MCF 10A (cell line): ENCODE data around the gene POFUT2. TPM values are rescaled to one million over a fixed set of nuclear protein-coding genes. Genes with fewer than 3 reads are reported as not detected.

Experiments used
- BruUV-seq: library from RNA; stranded (reverse); fragments of 400-500 nt; replicated peaks from 2 replicates; lab custom pipeline; 2021; lab: Mats Ljungman, UMichigan
- CTCF ChIA-PET: fragments of 300-600 bp; sonication (Branson Sonifier 250); formaldehyde crosslinking; extraction: SDS; loops from one replicate; lab custom pipeline; 2021; ENCODE audit warnings: antibody characterized with exemption, inconsistent platforms; lab: Yijun Ruan, JAX
- POLR2A ChIA-PET: fragments of 300-600, 350-650 bp; sonication (Branson Sonifier 250); formaldehyde crosslinking; extraction: SDS; loops from one replicate; lab custom pipeline; 2020; ENCODE audit warnings: antibody characterized with exemption, inconsistent platforms; lab: Yijun Ruan, JAX
- DNase-seq: peaks from one replicate; pipeline ENCODE4 v3.0.0-alpha.2; 2018; ENCODE audit not compliant: unreplicated experiment
- H3K27ac Mint-ChIP-seq: one replicate; pipeline ENCODE4 v1.8.0; 2022; ENCODE audit warnings: mild to moderate bottlenecking, low read depth, mixed read lengths; ENCODE audit not compliant: unreplicated experiment
- H3K27me3 Mint-ChIP-seq: one replicate; pipeline ENCODE4 v1.8.0; 2022; ENCODE audit warnings: mixed read lengths; ENCODE audit not compliant: insufficient read depth, unreplicated experiment
- H3K36me3 Mint-ChIP-seq: one replicate; pipeline ENCODE4 v1.8.0; 2022; ENCODE audit warnings: mild to moderate bottlenecking, moderate library complexity, mixed read lengths; ENCODE audit not compliant: insufficient read depth, unreplicated experiment
- H3K4me1 Mint-ChIP-seq: one replicate; pipeline ENCODE4 v1.8.0; 2022; ENCODE audit warnings: mixed read lengths; ENCODE audit not compliant: insufficient read depth, unreplicated experiment
- H3K4me3 Mint-ChIP-seq: one replicate; pipeline ENCODE4 v1.8.0; 2022; ENCODE audit warnings: mild to moderate bottlenecking, moderate library complexity, mixed read lengths; ENCODE audit not compliant: unreplicated experiment
- H3K9me3 Mint-ChIP-seq: one replicate; pipeline ENCODE4 v1.8.0; 2022; ENCODE audit warnings: mixed read lengths; ENCODE audit not compliant: unreplicated experiment
- CTCF ChIP-seq: fragments of 200-600 bp; IDR thresholded peaks from one replicate; pipeline ENCODE4 v1.8.0; 2022; ENCODE audit warnings: antibody characterized with exemption, mild to moderate bottlenecking; ENCODE audit not compliant: unreplicated experiment
- intact Hi-C: fragments of 100-400 bp; cut with micrococcal nuclease; formaldehyde crosslinking; loops from 2 replicates; pipeline ENCODE4 v1.14.1; 2022
- total RNA-seq: library from RNA; stranded (reverse); gene quantifications from 2 replicates; pipeline ENCODE4 v1.2.3, GENCODE V29; 2022

The POFUT2 gene
- total RNA-seq, 1 experiment from 2014 or later = 25.2 TPM

GRCh38 chr21:45228656-45229240, 58.9 kb downstream of the POFUT2 start:
- intact Hi-C loops = no loop called here
- TF ChIP-seq CTCF = no peak
- ChIA-PET CTCF (no interaction called here), POLR2A (interaction anchor here (0.9 to 1.9 kb wide), 3 partner anchors 13 to 99 kb away, joined by 3 to 5 read pairs (median 4); no protein-coding TSS in a partner anchor)
- Mint-ChIP-seq H3K4me1 (peaks cover 11% of the 10 kb centered on the region), H3K4me3 (no peak overlapping the region), H3K27ac (no peak overlapping the region), H3K9me3 (no peaks in the 10 kb centered on the region), H3K27me3 (peaks cover 11% of the 10 kb centered on the region), H3K36me3 (peaks cover 3% of the 10 kb centered on the region)
- no peak for DNase-seq
- BruUV-seq = no TSS peak

- Mint-ChIP-seq H3K27ac (no peak overlapping the region), H3K4me3 (no peak overlapping the region), H3K36me3 (peaks cover 5% of the 10 kb centered on the region), H3K4me1 (peaks cover 11% of the 10 kb centered on the region), H3K9me3 (no peaks in the 10 kb centered on the region), H3K27me3 (peaks cover 11% of the 10 kb centered on the region)
- peak; percentile 81 for DNase-seq
- ChIA-PET CTCF (no interaction called here), POLR2A (interaction anchor here (0.9 to 1.9 kb wide), 3 partner anchors 14 to 99 kb away, joined by 3 to 5 read pairs (median 4); no protein-coding TSS in a partner anchor)
- no peak for TF ChIP-seq CTCF
- BruUV-seq = no TSS peak
- intact Hi-C loops = no loop called here
These were observed 59.5 kb downstream of the POFUT2 start for GRCh38 chr21:45228171-45228641.

GRCh38 chr21:45227735-45228134, 60.0 kb downstream of the POFUT2 start:
- H3K9me3 Mint-ChIP-seq = no peaks in the 10 kb centered on the region
- H3K36me3 Mint-ChIP-seq = peaks cover 5% of the 10 kb centered on the region
- H3K4me3 Mint-ChIP-seq = no peak overlapping the region
- intact Hi-C loops = no loop called here
- CTCF ChIA-PET = interaction anchor here (1.1 kb wide), 1 partner anchor 16 kb away, joined by 3 read pairs; no protein-coding TSS in a partner anchor
- no peak for TF ChIP-seq CTCF
- peaks cover 11% of the 10 kb centered on the region for H3K27me3 Mint-ChIP-seq
- peaks cover 11% of the 10 kb centered on the region for H3K4me1 Mint-ChIP-seq
- no TSS peak for BruUV-seq
- DNase-seq = no peak
- POLR2A ChIA-PET = interaction anchor here (0.9 to 1.9 kb wide), 3 partner anchors 14 to 98 kb away, joined by 3 to 5 read pairs (median 4); no protein-coding TSS in a partner anchor
- H3K27ac Mint-ChIP-seq = no peak overlapping the region

GRCh38 chr21:45226540-45227326, 61.0 kb downstream of the POFUT2 start:
- H3K27ac Mint-ChIP-seq = no peak overlapping the region
- peaks cover 5% of the 10 kb centered on the region for H3K36me3 Mint-ChIP-seq
- no peak overlapping the region for H3K4me3 Mint-ChIP-seq
- ChIA-PET CTCF (interaction anchor here (0.6 to 1.1 kb wide), 3 partner anchors 15 to 75 kb away, joined by 3 read pairs; no protein-coding TSS in a partner anchor), POLR2A (interaction anchor here (1.9 kb wide), 1 partner anchor 15 kb away, joined by 5 read pairs; no protein-coding TSS in a partner anchor)
- H3K4me1 Mint-ChIP-seq = peaks cover 11% of the 10 kb centered on the region
- peaks cover 5% of the 10 kb centered on the region for H3K27me3 Mint-ChIP-seq
- BruUV-seq = no TSS peak
- no peak for DNase-seq
- no peak for TF ChIP-seq CTCF
- intact Hi-C loops = no loop called here
- H3K9me3 Mint-ChIP-seq = no peaks in the 10 kb centered on the region
